ENCODE measurements around the gene CSNK1D.

CSNK1D gene

GRCh38 chr17:82228842-82229697, 44.4 kb downstream of the CSNK1D start, which contains the start of gene SLC16A3:
Gene SLC16A3 (plus strand): TSS chr17:82229042. CDS start chr17:82236009, 6,967 bp downstream.
- DNase-seq (ENCODE audit: low read depth in 3 of 3), result peak in 1 of 3 experiments; percentile 59

GRCh38 chr17:82228278-82228841, 45.1 kb downstream of the CSNK1D start:
- peak in 1 of 3 experiments; percentile 58 for DNase-seq (ENCODE audit: low read depth in 3 of 3)

- no peak for DNase-seq (ENCODE audit: low read depth in 3 of 3)
Observed at GRCh38 chr17:82227629-82228277, 45.7 kb downstream of the CSNK1D start.

GRCh38 chr17:82226809-82227628, 46.5 kb downstream of the CSNK1D start:
- no peak for DNase-seq (ENCODE audit: low read depth in 3 of 3)

- no peak for DNase-seq (ENCODE audit: low read depth in 3 of 3)
Observed at GRCh38 chr17:82226146-82226808, 47.2 kb downstream of the CSNK1D start.

- DNase-seq (ENCODE audit: low read depth in 3 of 3), result no peak
Observed at GRCh38 chr17:82225368-82226029, 48.0 kb downstream of the CSNK1D start.

GRCh38 chr17:82224666-82225065, 48.8 kb downstream of the CSNK1D start:
- DNase-seq (ENCODE audit: low read depth in 3 of 3), result no peak

GRCh38 chr17:82223517-82223916, 50.0 kb downstream of the CSNK1D start:
- DNase-seq (ENCODE audit: low read depth in 3 of 3), result no peak

- no peak for DNase-seq (ENCODE audit: low read depth in 3 of 3)
Observed at GRCh38 chr17:82222816-82223215, 50.7 kb downstream of the CSNK1D start.

- DNase-seq (ENCODE audit: low read depth in 3 of 3), result no peak
Observed at GRCh38 chr17:82221341-82221902, 52.1 kb downstream of the CSNK1D start.

GRCh38 chr17:82219753-82220709, 53.5 kb downstream of the CSNK1D start:
- no peak for DNase-seq (ENCODE audit: low read depth in 3 of 3)

GRCh38 chr17:82219083-82219482, 54.4 kb downstream of the CSNK1D start:
- no peak for DNase-seq (ENCODE audit: low read depth in 3 of 3)

GRCh38 chr17:82218349-82219075, 55.0 kb downstream of the CSNK1D start:
- DNase-seq (ENCODE audit: low read depth in 3 of 3), result no peak

- DNase-seq (ENCODE audit: low read depth in 3 of 3), result no peak
Observed at GRCh38 chr17:82217530-82218204, 55.8 kb downstream of the CSNK1D start.

- DNase-seq (ENCODE audit: low read depth in 3 of 3), result no peak
Observed at GRCh38 chr17:82217120-82217529, 56.4 kb downstream of the CSNK1D start.

- no peak for DNase-seq (ENCODE audit: low read depth in 3 of 3)
Observed at GRCh38 chr17:82216301-82217119, 57.0 kb downstream of the CSNK1D start.

- DNase-seq (ENCODE audit: low read depth in 3 of 3), result no peak
Observed at GRCh38 chr17:82215972-82216300, 57.6 kb downstream of the CSNK1D start.

All from stimulated activated CD4-positive, alpha-beta T cell treated with anti-CD3 and anti-CD28 coated beads, TNF-alpha, amount 100 ng/mL, for 24 hours (primary cell).